Neuronal stem cell (in vitro differentiated cells): ENCODE results near the gene MUSK.
A peak's percentile ranks its signal among the peaks of the same experiment; 100 is the strongest.

Experiments used
- DNase-seq: peaks from one replicate; pipeline ENCODE4 v3.0.0-alpha.2; 2013; ENCODE audit warnings: low spot score
- H2AFZ ChIP-seq: one replicate; pipeline ENCODE4 v1.6.1; 2013; ENCODE audit warnings: mild to moderate bottlenecking, low read length, inconsistent platforms
- H2AK5ac ChIP-seq: 2 replicates; pipeline ENCODE4 v1.6.1; 2013; ENCODE audit warnings: low read depth, mild to moderate bottlenecking, inconsistent platforms, low read length, moderate library complexity, mixed read lengths
- H2BK120ac ChIP-seq: 2 replicates; pipeline ENCODE4 v1.6.1; 2013; ENCODE audit warnings: low read depth, mild to moderate bottlenecking, inconsistent platforms, low read length, moderate library complexity, mixed read lengths
- H2BK12ac ChIP-seq: one replicate; pipeline ENCODE4 v1.6.1; 2013; ENCODE audit warnings: low read length, inconsistent platforms
- H2BK15ac ChIP-seq: 2 replicates; pipeline ENCODE4 v1.6.1; 2013; ENCODE audit warnings: mild to moderate bottlenecking, low read length, inconsistent platforms, mixed read lengths
- H2BK5ac ChIP-seq: one replicate; pipeline ENCODE4 v1.6.1; 2013; ENCODE audit warnings: inconsistent platforms, mild to moderate bottlenecking, low read length, moderate library complexity
- H3K14ac ChIP-seq: one replicate; pipeline ENCODE4 v1.6.1; 2013; ENCODE audit warnings: low read length, inconsistent platforms
- H3K18ac ChIP-seq: 2 replicates; pipeline ENCODE4 v1.6.1; 2013; ENCODE audit warnings: low read length, inconsistent platforms
- H3K23ac ChIP-seq: 2 replicates; pipeline ENCODE4 v1.6.1; 2013; ENCODE audit warnings: low read depth, mild to moderate bottlenecking, mixed read lengths, low read length, inconsistent platforms; ENCODE audit not compliant: poor library complexity
- H3K27ac ChIP-seq: replicated peaks from 3 replicates; pipeline ENCODE4 v1.5.1; 2013; ENCODE audit warnings: low read length, inconsistent platforms
- H3K27me3 ChIP-seq, 3 experiments: 2 replicates each; pipeline ENCODE4 v1.6.1; 2013; ENCODE audit warnings: low read length in 3 of 3, mild to moderate bottlenecking in 2 of 3, inconsistent platforms in 1 of 3, low read depth in 1 of 3, mixed read lengths in 1 of 3, moderate library complexity in 1 of 3; ENCODE audit not compliant: control insufficient read depth in 3 of 3, insufficient read depth in 3 of 3
- H3K36me3 ChIP-seq, 2 donors: replicated peaks in 1 of 2; 2 replicates each; pipeline ENCODE4 v1.6.1; 2013; ENCODE audit warnings: low read length in 2 of 2; ENCODE audit not compliant: control insufficient read depth in 2 of 2, insufficient read depth in 2 of 2
- H3K4ac ChIP-seq: 2 replicates; pipeline ENCODE4 v1.6.1; 2013; ENCODE audit warnings: inconsistent platforms, mild to moderate bottlenecking, low read length, moderate library complexity
- H3K4me1 ChIP-seq, 2 donors: 1 replicate in 1 of 2; 2 replicates in 1 of 2; pipeline ENCODE4 v1.6.1; 2013; ENCODE audit warnings: low read length in 2 of 2, low read depth in 1 of 2; ENCODE audit not compliant: control insufficient read depth in 2 of 2, insufficient read depth in 1 of 2
- H3K4me2 ChIP-seq: one replicate; pipeline ENCODE4 v1.6.1; 2013; ENCODE audit warnings: mild to moderate bottlenecking, low read length, inconsistent platforms; ENCODE audit not compliant: insufficient read depth, poor library complexity, severe bottlenecking
- H3K4me3 ChIP-seq, 2 donors: 2 replicates each; pipeline ENCODE4 v1.5.1; 2013; ENCODE audit warnings: low read length in 2 of 2, mild to moderate bottlenecking in 2 of 2, inconsistent platforms in 1 of 2, moderate library complexity in 1 of 2
- H3K79me1 ChIP-seq: one replicate; pipeline ENCODE4 v1.6.1; 2013; ENCODE audit warnings: low read depth, mild to moderate bottlenecking, inconsistent platforms, low read length, moderate library complexity
- H3K9ac ChIP-seq: one replicate; pipeline ENCODE4 v1.6.1; 2013; ENCODE audit warnings: mild to moderate bottlenecking, low read depth, low read length, inconsistent platforms; ENCODE audit not compliant: poor library complexity
- H3K9me3 ChIP-seq, 2 donors: replicated peaks in 1 of 2; 2 replicates each; pipeline versions ENCODE3 to v1.6.1; 2013; ENCODE audit warnings: low read length in 2 of 2, mild to moderate bottlenecking in 2 of 2, inconsistent platforms in 1 of 2, low read depth in 1 of 2, mixed read lengths in 1 of 2, moderate library complexity in 1 of 2; ENCODE audit not compliant: control insufficient read depth in 2 of 2, insufficient read depth in 1 of 2
- H4K8ac ChIP-seq: one replicate; pipeline ENCODE4 v1.6.1; 2013; ENCODE audit warnings: low read depth, mild to moderate bottlenecking, inconsistent platforms, low read length, moderate library complexity
- H4K91ac ChIP-seq: one replicate; pipeline ENCODE4 v1.6.1; 2013; ENCODE audit warnings: low read length, low read depth, mild to moderate bottlenecking, inconsistent platforms; ENCODE audit not compliant: poor library complexity
- WGBS, 2 donors: extraction: QIAGEN DNeasy Blood & Tissue Kit; methylation state at CpG; one replicate each; pipeline ENCODE4 v1.1.7; 2013; ENCODE audit warnings: missing lambda C conversion rate in 2 of 2, mixed read lengths in 1 of 2; ENCODE audit not compliant: insufficient read length in 2 of 2, insufficient replicate concordance in 1 of 2; ENCODE audit errors: extremely low coverage in 2 of 2; 5-methylcytosine and 5-hydroxymethylcytosine counted together

Gene MUSK

DNA sequence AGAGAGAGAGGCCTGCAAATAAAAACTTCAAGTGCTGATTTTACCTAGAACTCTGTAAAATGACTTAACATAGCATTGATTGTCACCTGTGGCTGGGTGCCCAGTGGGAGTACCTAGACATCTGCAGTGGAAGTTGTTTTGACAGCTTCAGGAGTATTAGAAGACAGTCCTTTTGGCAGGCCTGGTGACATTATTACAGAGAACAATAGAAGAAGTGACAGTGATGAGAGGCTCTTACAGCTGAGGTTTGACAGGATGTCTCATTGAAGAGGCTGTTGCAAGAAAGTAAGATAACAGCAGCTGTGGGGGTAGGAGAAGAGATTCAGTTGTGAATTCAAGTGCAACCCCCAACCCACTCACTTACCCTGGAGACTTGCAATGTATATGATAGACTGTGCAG, 27.9 kb upstream of the MUSK start:
- H3K27ac ChIP-seq = no peak overlapping the region
- H3K9me3 ChIP-seq = no peaks in the 10 kb centered on the region
- H3K27me3 ChIP-seq = no peaks in the 10 kb centered on the region
- no peaks in the 10 kb centered on the region for H3K79me1 ChIP-seq
- H2BK15ac ChIP-seq = no peak overlapping the region
- H3K23ac ChIP-seq = no peak overlapping the region
- H3K4me2 ChIP-seq = no peak overlapping the region
- H3K18ac ChIP-seq = no peak overlapping the region
- no peak overlapping the region for H3K14ac ChIP-seq
- H2AK5ac ChIP-seq = no peak overlapping the region
- no peak overlapping the region for H3K4me3 ChIP-seq
- no peak overlapping the region for H2BK120ac ChIP-seq
- no peak overlapping the region for H3K4ac ChIP-seq
- peaks cover 0 to 5% of the 10 kb centered on the region in 2 donors for H3K4me1 ChIP-seq
- H4K8ac ChIP-seq = no peak overlapping the region
- no peak overlapping the region for H2BK12ac ChIP-seq
- no peak overlapping the region for H2AFZ ChIP-seq
- DNase-seq = no peak
- H3K9ac ChIP-seq = no peak overlapping the region
- H2BK5ac ChIP-seq = no peak overlapping the region
- H3K36me3 ChIP-seq = no peaks in the 10 kb centered on the region
- H4K91ac ChIP-seq = no peak overlapping the region

DNA sequence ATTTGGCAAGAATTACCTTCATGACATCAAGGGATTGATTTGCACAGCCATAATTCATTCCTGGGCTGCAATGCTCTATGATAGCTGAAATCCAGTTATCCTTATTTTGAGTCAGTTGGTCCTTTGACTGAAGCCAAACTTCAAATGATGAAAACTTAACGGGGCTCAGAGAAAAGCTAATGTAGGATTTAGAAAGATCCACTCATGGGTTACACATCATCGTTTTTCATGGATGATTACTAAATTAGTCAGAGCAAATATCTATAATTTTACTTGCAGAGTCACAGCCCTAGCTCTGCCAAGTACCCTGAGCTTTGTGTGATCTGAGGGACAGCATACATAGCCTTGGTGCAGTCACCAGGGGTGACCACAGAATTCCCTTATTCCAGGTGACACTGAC, 27.3 kb upstream of the MUSK start:
- no peak overlapping the region for H2AFZ ChIP-seq
- H4K91ac ChIP-seq = no peak overlapping the region
- no peak overlapping the region for H3K4ac ChIP-seq
- no peak overlapping the region for H3K9ac ChIP-seq
- no peaks in the 10 kb centered on the region for H3K9me3 ChIP-seq
- H2BK15ac ChIP-seq = no peak overlapping the region
- no peak overlapping the region for H3K23ac ChIP-seq
- H4K8ac ChIP-seq = no peak overlapping the region
- H2BK5ac ChIP-seq = no peak overlapping the region
- no peaks in the 10 kb centered on the region for H3K36me3 ChIP-seq
- H3K4me1 ChIP-seq = peaks cover 0 to 5% of the 10 kb centered on the region in 2 donors
- H3K79me1 ChIP-seq = no peaks in the 10 kb centered on the region
- no peak overlapping the region for H2AK5ac ChIP-seq
- no CpG with 5 or more reads among the region's 2 CpGs for WGBS, 2 donors
- H3K14ac ChIP-seq = no peak overlapping the region
- no peak overlapping the region for H3K4me3 ChIP-seq
- H3K27ac ChIP-seq = no peak overlapping the region
- H2BK12ac ChIP-seq = no peak overlapping the region
- no peak overlapping the region for H3K4me2 ChIP-seq
- no peak overlapping the region for H2BK120ac ChIP-seq
- H3K18ac ChIP-seq = no peak overlapping the region
- H3K27me3 ChIP-seq = no peaks in the 10 kb centered on the region
- DNase-seq = no peak

DNA sequence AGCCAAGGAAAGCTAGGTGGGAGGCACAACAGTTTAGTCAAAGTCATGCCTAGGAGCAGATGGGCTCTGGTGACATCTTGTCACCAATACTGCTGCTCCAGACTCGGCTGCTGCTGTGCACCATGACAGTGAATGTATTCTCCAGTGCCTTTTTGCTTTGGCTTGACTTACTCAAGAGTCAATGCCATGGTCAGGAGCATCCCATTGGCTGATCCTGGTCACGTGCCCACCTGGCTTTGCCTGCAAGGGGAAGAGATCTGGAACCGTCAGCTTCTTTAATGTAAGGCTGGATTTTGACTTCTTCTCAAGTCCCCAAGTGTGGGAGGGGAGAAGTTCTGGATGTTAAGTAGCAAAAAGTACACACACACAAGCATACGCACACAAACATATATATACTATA, 19.9 kb upstream of the MUSK start:
- DNase-seq = no peak
- H2AFZ ChIP-seq = no peak overlapping the region

DNA sequence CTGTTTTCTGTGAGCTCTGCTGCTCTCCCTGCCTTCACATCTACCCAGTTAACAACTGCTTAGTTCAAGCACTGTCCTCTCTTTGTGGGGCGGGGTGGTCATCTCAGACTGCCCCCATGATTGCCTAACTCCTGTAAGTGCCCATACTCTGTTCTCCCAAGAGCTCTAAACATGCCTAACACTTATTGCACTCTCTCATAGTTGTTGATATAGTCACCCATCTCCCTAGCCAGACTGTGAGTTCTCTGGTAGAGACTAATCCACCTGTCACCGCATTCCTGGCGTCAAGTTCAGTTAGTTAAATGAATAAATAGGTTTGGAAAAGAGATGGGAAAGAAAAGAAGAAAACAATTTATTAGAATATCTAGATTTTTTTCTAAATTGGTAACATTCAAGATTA, 18.3 kb upstream of the MUSK start:
- H3K27ac ChIP-seq = no peak overlapping the region
- no peak overlapping the region for H4K8ac ChIP-seq
- no peak overlapping the region for H3K4ac ChIP-seq
- H2BK12ac ChIP-seq = no peak overlapping the region
- no peak overlapping the region for H3K23ac ChIP-seq
- no CpG with 5 or more reads among the region's 3 CpGs for WGBS, 2 donors
- no peak overlapping the region for H3K14ac ChIP-seq
- H4K91ac ChIP-seq = no peak overlapping the region
- H3K4me1 ChIP-seq = no peaks in the 10 kb centered on the region
- H3K27me3 ChIP-seq = no peaks in the 10 kb centered on the region
- H2AK5ac ChIP-seq = no peak overlapping the region
- H3K36me3 ChIP-seq = no peaks in the 10 kb centered on the region
- H3K9ac ChIP-seq = no peak overlapping the region
- DNase-seq = no peak
- no peak overlapping the region for H3K18ac ChIP-seq
- no peak overlapping the region for H2BK120ac ChIP-seq
- H3K9me3 ChIP-seq = no peaks in the 10 kb centered on the region
- H3K4me3 ChIP-seq = no peak overlapping the region
- no peak overlapping the region for H2BK15ac ChIP-seq
- no peak overlapping the region for H2BK5ac ChIP-seq
- no peak overlapping the region for H3K4me2 ChIP-seq
- no peaks in the 10 kb centered on the region for H3K79me1 ChIP-seq
- no peak overlapping the region for H2AFZ ChIP-seq

More for the DNA sequence above, 19.9 kb upstream of the MUSK start:
- Histone ChIP-seq H4K8ac (no peak overlapping the region), H2BK120ac (no peak overlapping the region), H2BK15ac (no peak overlapping the region), H2BK5ac (no peak overlapping the region), H3K4me3 (no peak overlapping the region), H3K27ac (no peak overlapping the region), H3K9ac (no peak overlapping the region), H3K27me3 (no peaks in the 10 kb centered on the region), H4K91ac (no peak overlapping the region), H3K18ac (peak overlapping the region; percentile 31), H3K14ac (no peak overlapping the region), H3K79me1 (no peaks in the 10 kb centered on the region), H3K36me3 (no peaks in the 10 kb centered on the region), H3K4ac (no peak overlapping the region), H3K23ac (no peak overlapping the region), H3K4me1 (no peaks in the 10 kb centered on the region), H2AK5ac (no peak overlapping the region), H3K4me2 (no peak overlapping the region), H2BK12ac (no peak overlapping the region), H3K9me3 (no peaks in the 10 kb centered on the region)
- no CpG with 5 or more reads among the region's 4 CpGs for WGBS, 2 donors
